Measurements from ENCODE around the gene ZNF234. TPM values are rescaled to one million over a fixed set of nuclear protein-coding genes. Genes with fewer than 3 reads are reported as not detected.
"Not testable (repeated sequence)": the region's sequence is repeated elsewhere in the genome, so short reads cannot be mapped to it uniquely, and the experiment has no call there.

Gene ZNF234
- total and polyA plus RNA-seq, 5 experiments from 2014 or later = 3.9 to 22.7 (median 6.2) TPM

GRCh38 chr19:44131955-44132354 is 9.4 kb upstream of the ZNF234 start:
- DNase-seq = no peak
- Mint-ChIP-seq H3K4me3 (no peak overlapping the region), H3K27me3 (no peaks in the 10 kb centered on the region), H3K4me1 (no peaks in the 10 kb centered on the region), H3K36me3 (peaks cover 29 to 53% (median 38%) of the 10 kb centered on the region in 3 donors), H3K27ac (no peak overlapping the region), H3K9me3 (peaks cover 0 to 68% (median 40%) of the 10 kb centered on the region in 9 donors)
- no peak for ATAC-seq
- POLR2A ChIA-PET = no interaction called here

- ATAC-seq (peak in 1 of 2 donors; percentile 5), DNase-seq (peak in 1 of 10 donors; percentile 2)
- Mint-ChIP-seq H3K27me3 (no peaks in the 10 kb centered on the region), H3K36me3 (peaks cover 29 to 34% (median 32%) of the 10 kb centered on the region in 3 donors), H3K9me3 (peaks cover 3 to 33% (median 11%) of the 10 kb centered on the region in 9 donors), H3K4me1 (peaks cover 6 to 29% (median 21%) of the 10 kb centered on the region in 4 donors), H3K27ac (peak overlapping the region; percentile 64 to 95 (median 90)), H3K4me3 (peak overlapping the region; percentile 93 to 97 (median 95))
- POLR2A ChIA-PET = interaction anchor here (0.6 to 1.5 kb wide), 2 partner anchors 12 to 23 kb away, joined by 3 to 8 read pairs; partner anchors contain the start of gene ZNF226
Measured at GRCh38 chr19:44142059-44142433, 692 bp downstream of the ZNF234 start.

- POLR2A ChIA-PET = no interaction called here
- no peak overlapping the region for H3K4me3 Mint-ChIP-seq
- no peak for DNase-seq
- H3K27ac Mint-ChIP-seq = peak overlapping the region in 1 of 10 donors; percentile 18
- no peak for ATAC-seq
- peaks cover 74 to 96% (median 93%) of the 10 kb centered on the region in 3 donors for H3K36me3 Mint-ChIP-seq
- no peaks in the 10 kb centered on the region for H3K4me1 Mint-ChIP-seq
- H3K9me3 Mint-ChIP-seq = peaks cover 0 to 79% (median 47%) of the 10 kb centered on the region in 9 donors
- H3K27me3 Mint-ChIP-seq = no peaks in the 10 kb centered on the region
Measured at GRCh38 chr19:44149776-44150175, 8.4 kb downstream of the ZNF234 start.

- H3K4me1 Mint-ChIP-seq = no peaks in the 10 kb centered on the region
- H3K4me3 Mint-ChIP-seq = no peak overlapping the region
- H3K9me3 Mint-ChIP-seq = peaks cover 6 to 77% (median 52%) of the 10 kb centered on the region in 9 donors
- POLR2A ChIA-PET = interaction anchor here (0.7 kb wide), 1 partner anchor 1010 kb away, joined by 4 read pairs; no protein-coding TSS in a partner anchor
- no peak for ATAC-seq
- no peak for DNase-seq
- H3K27me3 Mint-ChIP-seq = no peaks in the 10 kb centered on the region
- peaks cover 72 to 87% (median 86%) of the 10 kb centered on the region in 3 donors for H3K36me3 Mint-ChIP-seq
- H3K27ac Mint-ChIP-seq = no peak overlapping the region
Measured at GRCh38 chr19:44151491-44151890, 10.1 kb downstream of the ZNF234 start.

- Mint-ChIP-seq H3K4me1 (no peaks in the 10 kb centered on the region), H3K9me3 (peaks cover 19 to 97% (median 59%) of the 10 kb centered on the region in 9 donors), H3K27ac (no peak overlapping the region), H3K27me3 (no peaks in the 10 kb centered on the region), H3K36me3 (peaks cover 54 to 61% (median 56%) of the 10 kb centered on the region in 3 donors), H3K4me3 (no peak overlapping the region)
- ATAC-seq (no peak), DNase-seq (no peak)
- POLR2A ChIA-PET = no interaction called here
Measured at GRCh38 chr19:44156475-44156874, 15.1 kb downstream of the ZNF234 start.

GRCh38 chr19:44163789-44164188 is 22.4 kb downstream of the ZNF234 start:
- Mint-ChIP-seq H3K9me3 (peaks cover 10 to 84% (median 44%) of the 10 kb centered on the region in 9 donors), H3K27me3 (no peaks in the 10 kb centered on the region), H3K27ac (peak overlapping the region in 1 of 10 donors; percentile 99), H3K4me1 (peaks cover 7 to 33% (median 33%) of the 10 kb centered on the region in 4 donors), H3K4me3 (peak overlapping the region in 2 of 10 donors; percentile 96 to 98), H3K36me3 (peaks cover 30 to 42% (median 35%) of the 10 kb centered on the region in 3 donors)
- POLR2A ChIA-PET = interaction anchor here (0.7 to 2.9 kb wide), 4 partner anchors 44 to 138 kb away, joined by 3 to 23 read pairs (median 8); partner anchors contain the start of genes ZNF224 and ZNF227
- DNase-seq = no peak
- no peak for ATAC-seq

- peak overlapping the region; percentile 97 to 99 (median 98) for H3K27ac Mint-ChIP-seq
- DNase-seq (no peak), ATAC-seq (no peak)
- peaks cover 7 to 33% (median 33%) of the 10 kb centered on the region in 4 donors for H3K4me1 Mint-ChIP-seq
- peak overlapping the region; percentile 95 to 99 (median 98) for H3K4me3 Mint-ChIP-seq
- no peaks in the 10 kb centered on the region for H3K27me3 Mint-ChIP-seq
- peaks cover 36 to 46% (median 36%) of the 10 kb centered on the region in 3 donors for H3K36me3 Mint-ChIP-seq
- peaks cover 10 to 84% (median 44%) of the 10 kb centered on the region in 9 donors for H3K9me3 Mint-ChIP-seq
- POLR2A ChIA-PET = interaction anchor here (0.7 to 2.9 kb wide), 10 partner anchors 22 to 337 kb away, joined by 3 to 23 read pairs (median 4); partner anchors contain the start of genes ZNF224, ZNF227, ZNF234 and ZNF283
Measured at GRCh38 chr19:44164327-44164672, 22.9 kb downstream of the ZNF234 start.

GRCh38 chr19:44164673-44165512 is 23.5 kb downstream of the ZNF234 start, which contains the start of gene ZNF226:
Gene ZNF226 (plus strand): TSS chr19:44165100. CDS start chr19:44170081, 4,981 bp downstream.
- H3K4me1 Mint-ChIP-seq = peaks cover 7 to 33% (median 33%) of the 10 kb centered on the region in 4 donors
- peak within 1 kb of the TSS; percentile 97 to 99 (median 98) for H3K27ac Mint-ChIP-seq
- ATAC-seq (peak; percentile 94 to 95), DNase-seq (peak; percentile 37 to 91 (median 76))
- peaks cover 36 to 52% (median 41%) of the 10 kb centered on the region in 3 donors for H3K36me3 Mint-ChIP-seq
- POLR2A ChIA-PET = interaction anchor here (0.8 to 2.9 kb wide), 12 partner anchors 23 to 338 kb away, joined by 3 to 23 read pairs (median 4); partner anchors contain the start of genes ZNF180, ZNF224, ZNF227 and ZNF233
- H3K9me3 Mint-ChIP-seq = peaks cover 10 to 84% (median 50%) of the 10 kb centered on the region in 9 donors
- H3K4me3 Mint-ChIP-seq = peak within 1 kb of the TSS; percentile 95 to 99 (median 98)
- H3K27me3 Mint-ChIP-seq = no peaks in the 10 kb centered on the region

GRCh38 chr19:44170660-44171059 is 29.3 kb downstream of the ZNF234 start:
- H3K4me3 Mint-ChIP-seq, POLR2A ChIA-PET, H3K27me3 Mint-ChIP-seq, H3K27ac Mint-ChIP-seq, DNase-seq, ATAC-seq: not testable (repeated sequence)
- peaks cover 1 to 90% (median 57%) of the 10 kb centered on the region in 9 donors for H3K9me3 Mint-ChIP-seq
- peaks cover 64 to 96% (median 94%) of the 10 kb centered on the region in 3 donors for H3K36me3 Mint-ChIP-seq
- peaks cover 5 to 27% (median 19%) of the 10 kb centered on the region in 4 donors for H3K4me1 Mint-ChIP-seq

GRCh38 chr19:44176590-44176989 is 35.2 kb downstream of the ZNF234 start:
- no peaks in the 10 kb centered on the region for H3K27me3 Mint-ChIP-seq
- peaks cover 18 to 98% (median 68%) of the 10 kb centered on the region in 9 donors for H3K9me3 Mint-ChIP-seq
- H3K27ac Mint-ChIP-seq = no peak overlapping the region
- H3K4me3 Mint-ChIP-seq = no peak overlapping the region
- H3K36me3 Mint-ChIP-seq = peaks cover 59 to 77% (median 69%) of the 10 kb centered on the region in 3 donors
- POLR2A ChIA-PET = no interaction called here
- no peaks in the 10 kb centered on the region for H3K4me1 Mint-ChIP-seq
- no peak for DNase-seq
- no peak for ATAC-seq

GRCh38 chr19:44180968-44181367 is 39.6 kb downstream of the ZNF234 start:
- Mint-ChIP-seq H3K9me3 (peaks cover 25 to 94% (median 66%) of the 10 kb centered on the region in 9 donors), H3K4me3 (no peak overlapping the region), H3K4me1 (no peaks in the 10 kb centered on the region), H3K27ac (no peak overlapping the region), H3K27me3 (no peaks in the 10 kb centered on the region), H3K36me3 (peaks cover 15 to 54% (median 52%) of the 10 kb centered on the region in 3 donors)
- ATAC-seq (no peak), DNase-seq (no peak)
- POLR2A ChIA-PET = no interaction called here

- Mint-ChIP-seq H3K9me3 (peaks cover 20 to 94% (median 60%) of the 10 kb centered on the region in 9 donors), H3K36me3 (peaks cover 3 to 48% (median 40%) of the 10 kb centered on the region in 3 donors), H3K4me3 (no peak overlapping the region), H3K4me1 (no peaks in the 10 kb centered on the region), H3K27ac (no peak overlapping the region), H3K27me3 (no peaks in the 10 kb centered on the region)
- POLR2A ChIA-PET = no interaction called here
- DNase-seq (no peak), ATAC-seq (no peak)
Measured at GRCh38 chr19:44182145-44182544, 40.8 kb downstream of the ZNF234 start.

Data from naive thymus-derived CD8-positive, alpha-beta T cell (primary cell).